AG09309 (cell line): ENCODE measurements around the gene VOPP1.

Experiments used
- DNase-seq: peaks from one replicate; pipeline ENCODE4 v3.0.0-alpha.2; 2010; ENCODE audit warnings: low read depth
- H3K4me3 ChIP-seq: 2 replicates; pipeline ENCODE4 v1.5.1; 2011; ENCODE audit warnings: mild to moderate bottlenecking, low read depth, low read length, moderate library complexity; ENCODE audit not compliant: control insufficient read depth
- TF ChIP-seq, protein P1 (sequence below): IDR thresholded peaks from 2 replicates; pipeline ENCODE4 v1.5.1; 2011; ENCODE audit warnings: mild to moderate bottlenecking, low read depth, low read length, inconsistent platforms; ENCODE audit not compliant: insufficient read depth, control insufficient read depth; ENCODE audit errors: missing control alignments

Gene VOPP1

GRCh38 chr7:55426676-55427075 is 145.6 kb downstream of the VOPP1 start:
- H3K4me3 ChIP-seq: no peak overlapping the region
- no peak for DNase-seq
- TF ChIP-seq, protein P1, sequence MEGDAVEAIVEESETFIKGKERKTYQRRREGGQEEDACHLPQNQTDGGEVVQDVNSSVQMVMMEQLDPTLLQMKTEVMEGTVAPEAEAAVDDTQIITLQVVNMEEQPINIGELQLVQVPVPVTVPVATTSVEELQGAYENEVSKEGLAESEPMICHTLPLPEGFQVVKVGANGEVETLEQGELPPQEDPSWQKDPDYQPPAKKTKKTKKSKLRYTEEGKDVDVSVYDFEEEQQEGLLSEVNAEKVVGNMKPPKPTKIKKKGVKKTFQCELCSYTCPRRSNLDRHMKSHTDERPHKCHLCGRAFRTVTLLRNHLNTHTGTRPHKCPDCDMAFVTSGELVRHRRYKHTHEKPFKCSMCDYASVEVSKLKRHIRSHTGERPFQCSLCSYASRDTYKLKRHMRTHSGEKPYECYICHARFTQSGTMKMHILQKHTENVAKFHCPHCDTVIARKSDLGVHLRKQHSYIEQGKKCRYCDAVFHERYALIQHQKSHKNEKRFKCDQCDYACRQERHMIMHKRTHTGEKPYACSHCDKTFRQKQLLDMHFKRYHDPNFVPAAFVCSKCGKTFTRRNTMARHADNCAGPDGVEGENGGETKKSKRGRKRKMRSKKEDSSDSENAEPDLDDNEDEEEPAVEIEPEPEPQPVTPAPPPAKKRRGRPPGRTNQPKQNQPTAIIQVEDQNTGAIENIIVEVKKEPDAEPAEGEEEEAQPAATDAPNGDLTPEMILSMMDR: no peak

DNA sequence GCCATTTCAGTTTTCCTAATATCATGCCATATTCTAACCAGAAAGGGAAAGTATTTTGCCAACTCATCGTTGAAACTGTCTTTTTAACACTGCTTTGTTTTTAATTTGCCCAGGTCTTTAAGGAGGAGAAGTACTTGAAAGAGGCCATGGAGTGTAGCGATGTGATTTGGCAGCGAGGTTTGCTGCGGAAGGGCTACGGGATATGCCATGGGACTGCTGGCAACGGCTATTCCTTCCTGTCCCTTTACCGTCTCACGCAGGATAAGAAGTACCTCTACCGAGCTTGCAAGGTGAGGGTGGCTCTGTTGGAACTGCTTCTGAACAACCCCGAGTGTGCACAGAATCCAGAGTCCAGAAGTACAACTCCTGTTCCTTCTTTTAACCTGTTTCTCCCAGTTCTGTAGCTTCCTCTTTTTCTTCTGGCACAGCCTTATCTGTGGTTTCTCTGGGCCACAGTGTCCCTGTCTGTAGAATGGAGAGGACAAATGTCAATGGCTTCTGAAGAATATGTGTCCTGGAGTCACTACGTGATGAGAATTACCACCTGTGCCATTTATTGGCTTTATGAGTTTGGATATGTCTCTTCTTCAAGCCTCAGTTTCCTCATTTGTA is 147.1 kb downstream of the VOPP1 start:
- no peak overlapping the region for H3K4me3 ChIP-seq
- TF ChIP-seq, protein P1: no peak
- no peak for DNase-seq

- TF ChIP-seq, protein P1: no peak
- no peak for DNase-seq
- no peak overlapping the region for H3K4me3 ChIP-seq
Observed at GRCh38 chr7:55423891-55424290, 148.4 kb downstream of the VOPP1 start.

GRCh38 chr7:55423277-55423711 is 149.0 kb downstream of the VOPP1 start:
- H3K4me3 ChIP-seq: no peak overlapping the region
- no peak for DNase-seq
- TF ChIP-seq, protein P1: no peak
